BJ (cell line): ENCODE results near the gene SLC12A7. TPM values are rescaled to one million over a fixed set of nuclear protein-coding genes. Genes with fewer than 3 reads are reported as not detected.

ENCODE experiments used
- CTCF ChIA-PET: fragments of 350-600 bp; formaldehyde crosslinking; extraction: SDS; loops from one replicate; lab custom pipeline; 2021; ENCODE audit warnings: antibody characterized with exemption, inconsistent platforms; lab: Yijun Ruan, JAX
- POLR2A ChIA-PET: fragments of 300-600 bp; sonication (Branson Sonifier 250); formaldehyde crosslinking; extraction: SDS; loops from one replicate; lab custom pipeline; 2021; ENCODE audit warnings: antibody characterized with exemption; lab: Charles Lee
- DNase-seq: peaks from one replicate; pipeline ENCODE4 v3.0.0-alpha.2; 2011; ENCODE audit warnings: low read depth
- H3K27me3 ChIP-seq: 2 replicates; pipeline ENCODE4 v1.6.0; 2011; ENCODE audit warnings: low read length; ENCODE audit not compliant: control insufficient read depth, insufficient read depth
- H3K36me3 ChIP-seq: 2 replicates; pipeline ENCODE4 v1.5.1; 2011; ENCODE audit warnings: low read length; ENCODE audit not compliant: control insufficient read depth, insufficient read depth
- H3K4me3 ChIP-seq: 2 replicates; pipeline ENCODE4 v1.5.1; 2011; ENCODE audit warnings: low read depth, mild to moderate bottlenecking, control low read depth, low read length
- polyA plus RNA-seq: library from polyadenylated mRNA; depleted of rRNA; stranded (reverse); fragments of >200 nt; gene quantifications from 2 replicates; pipeline ENCODE4 v1.2.3, GENCODE V29; 2011
- TF ChIP-seq, protein P1 (sequence below): IDR thresholded peaks from 2 replicates; pipeline ENCODE4 v1.5.1; 2011; ENCODE audit warnings: low read depth, mild to moderate bottlenecking, control low read depth, inconsistent platforms, low read length, moderate library complexity; ENCODE audit not compliant: insufficient read depth

The SLC12A7 gene
- polyA plus RNA-seq, 1 experiment: 4.6 TPM

GRCh38 chr5:1090538-1090937 lies 21.3 kb downstream of the SLC12A7 start:
- TF ChIP-seq, protein P1, sequence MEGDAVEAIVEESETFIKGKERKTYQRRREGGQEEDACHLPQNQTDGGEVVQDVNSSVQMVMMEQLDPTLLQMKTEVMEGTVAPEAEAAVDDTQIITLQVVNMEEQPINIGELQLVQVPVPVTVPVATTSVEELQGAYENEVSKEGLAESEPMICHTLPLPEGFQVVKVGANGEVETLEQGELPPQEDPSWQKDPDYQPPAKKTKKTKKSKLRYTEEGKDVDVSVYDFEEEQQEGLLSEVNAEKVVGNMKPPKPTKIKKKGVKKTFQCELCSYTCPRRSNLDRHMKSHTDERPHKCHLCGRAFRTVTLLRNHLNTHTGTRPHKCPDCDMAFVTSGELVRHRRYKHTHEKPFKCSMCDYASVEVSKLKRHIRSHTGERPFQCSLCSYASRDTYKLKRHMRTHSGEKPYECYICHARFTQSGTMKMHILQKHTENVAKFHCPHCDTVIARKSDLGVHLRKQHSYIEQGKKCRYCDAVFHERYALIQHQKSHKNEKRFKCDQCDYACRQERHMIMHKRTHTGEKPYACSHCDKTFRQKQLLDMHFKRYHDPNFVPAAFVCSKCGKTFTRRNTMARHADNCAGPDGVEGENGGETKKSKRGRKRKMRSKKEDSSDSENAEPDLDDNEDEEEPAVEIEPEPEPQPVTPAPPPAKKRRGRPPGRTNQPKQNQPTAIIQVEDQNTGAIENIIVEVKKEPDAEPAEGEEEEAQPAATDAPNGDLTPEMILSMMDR: no peak
- ChIA-PET CTCF (no interaction called here), POLR2A (no interaction called here)
- H3K27me3 ChIP-seq: no peaks in the 10 kb centered on the region
- peaks cover 4% of the 10 kb centered on the region for H3K36me3 ChIP-seq
- no peak for DNase-seq
- H3K4me3 ChIP-seq: no peak overlapping the region

DNA sequence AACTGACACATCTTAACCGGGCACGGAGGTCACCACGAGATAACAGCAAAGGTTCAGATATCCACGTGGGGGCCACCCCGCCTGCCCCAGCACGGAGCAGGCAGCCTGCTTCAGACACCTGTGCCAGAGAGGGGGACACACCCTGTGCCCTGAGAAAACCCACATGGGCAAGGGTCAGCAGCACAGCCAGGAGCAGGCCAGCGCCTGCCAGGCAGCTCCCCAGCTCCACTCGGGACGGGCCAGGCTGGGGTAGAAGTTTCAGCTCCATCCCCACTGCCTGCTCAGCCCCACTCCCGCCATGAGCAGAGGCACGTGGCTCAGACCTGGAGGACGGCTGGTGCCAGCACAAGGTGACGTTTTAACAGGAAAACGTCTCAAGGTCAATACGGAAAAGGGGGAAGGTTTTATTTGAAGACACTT lies 22.2 kb downstream of the SLC12A7 start:
- Histone ChIP-seq H3K36me3 (peaks cover 4% of the 10 kb centered on the region), H3K27me3 (no peaks in the 10 kb centered on the region), H3K4me3 (no peak overlapping the region)
- ChIA-PET POLR2A (no interaction called here), CTCF (no interaction called here)
- TF ChIP-seq, protein P1: no peak
- DNase-seq: no peak

DNA sequence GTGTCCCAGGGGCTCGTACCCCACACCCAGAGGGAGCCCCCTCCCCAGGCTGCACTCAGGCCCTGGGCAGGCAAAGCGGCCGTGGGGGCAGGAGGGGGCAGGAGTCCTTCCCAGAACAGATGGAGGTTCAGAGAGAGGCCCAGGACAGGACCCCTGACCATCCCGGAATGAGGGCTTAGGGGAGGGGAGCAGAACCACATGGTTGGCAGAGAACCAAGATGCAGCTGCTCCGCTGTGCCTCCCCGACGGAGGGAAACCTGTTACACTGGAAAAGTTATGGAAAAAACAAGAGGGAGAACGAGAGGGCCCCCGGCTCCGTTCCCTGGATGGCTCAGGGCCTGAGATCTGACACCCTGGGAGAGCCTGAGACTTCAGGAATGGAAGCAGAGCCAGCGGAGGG lies 22.7 kb downstream of the SLC12A7 start:
- Histone ChIP-seq H3K36me3 (peaks cover 4% of the 10 kb centered on the region), H3K27me3 (no peaks in the 10 kb centered on the region), H3K4me3 (no peak overlapping the region)
- TF ChIP-seq, protein P1: no peak
- ChIA-PET POLR2A (no interaction called here), CTCF (no interaction called here)
- DNase-seq: no peak

DNA sequence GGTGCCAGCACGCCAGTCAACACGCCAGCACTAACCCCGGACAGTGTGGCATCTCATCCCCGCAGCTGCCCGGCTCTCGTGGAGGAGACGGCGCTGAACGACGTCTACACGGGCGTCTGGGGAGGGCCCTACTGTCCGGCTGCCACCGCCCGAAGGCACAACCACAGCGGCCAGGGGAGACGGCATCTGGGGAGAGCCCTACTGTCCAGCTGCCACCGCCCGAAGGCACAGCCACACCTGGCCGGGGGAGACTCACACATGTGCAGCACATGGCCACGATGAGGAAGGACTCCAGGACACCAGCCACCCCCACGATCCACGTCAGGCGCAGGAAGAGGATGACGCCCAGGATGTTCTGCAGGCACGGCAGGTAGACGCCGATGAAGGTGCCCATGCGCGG lies 23.1 kb downstream of the SLC12A7 start:
- H3K4me3 ChIP-seq: no peak overlapping the region
- no peaks in the 10 kb centered on the region for H3K27me3 ChIP-seq
- CTCF ChIA-PET: no interaction called here
- POLR2A ChIA-PET: no interaction called here
- TF ChIP-seq, protein P1: no peak
- peaks cover 4% of the 10 kb centered on the region for H3K36me3 ChIP-seq
- no peak for DNase-seq

- TF ChIP-seq, protein P1: no peak
- no peaks in the 10 kb centered on the region for H3K27me3 ChIP-seq
- POLR2A ChIA-PET: no interaction called here
These were observed 23.8 kb downstream of the SLC12A7 start for GRCh38 chr5:1088031-1088430.

More at GRCh38 chr5:1088031-1088430, 23.8 kb downstream of the SLC12A7 start:
- CTCF ChIA-PET: no interaction called here
- no peak overlapping the region for H3K4me3 ChIP-seq
- DNase-seq: no peak
- peaks cover 4% of the 10 kb centered on the region for H3K36me3 ChIP-seq
